Lower lobe of right lung (tissue), 2 donors: ENCODE measurements around the gene LRP1. TPM values are rescaled to one million over a fixed set of nuclear protein-coding genes. Genes with fewer than 3 reads are reported as not detected.

Experiments
- ATAC-seq, 2 donors: fragments of 200-7000 bp; cut with Tn5 transposase; one replicate each; pipeline ENCODE4 v1.9.1; 2020 to 2022; ENCODE audit warnings: mild to moderate bottlenecking in 2 of 2, moderate library complexity in 2 of 2
- DNase-seq: peaks from one replicate; pipeline ENCODE4 v3.0.0-alpha.2; 2020
- H3K27ac ChIP-seq: fragments of 200-600 bp; one replicate; pipeline ENCODE4 v1.8.0; 2022
- H3K27me3 ChIP-seq: fragments of 200-600 bp; one replicate; pipeline ENCODE4 v1.8.0; 2022; ENCODE audit warnings: low read depth
- H3K36me3 ChIP-seq: fragments of 200-600 bp; one replicate; pipeline ENCODE4 v1.8.0; 2022; ENCODE audit warnings: mild to moderate bottlenecking
- H3K4me1 ChIP-seq: fragments of 200-600 bp; one replicate; pipeline ENCODE4 v1.8.0; 2022
- H3K4me3 ChIP-seq: fragments of 200-600 bp; one replicate; pipeline ENCODE4 v1.8.0; 2022; ENCODE audit warnings: mild to moderate bottlenecking
- H3K9me3 ChIP-seq: fragments of 200-600 bp; one replicate; pipeline ENCODE4 v1.8.0; 2022
- CTCF ChIP-seq: fragments of 200-600 bp; IDR thresholded peaks from one replicate; pipeline ENCODE4 v1.8.0; 2022; ENCODE audit warnings: antibody characterized with exemption, mild to moderate bottlenecking
- intact Hi-C: fragments of 100-400 bp; cut with DNase I; formaldehyde crosslinking; loops from one replicate; pipeline ENCODE4 v1.11.0; 2022
- total RNA-seq: library from RNA; stranded (reverse); fragmentation: NEBNext Ultra II Directional; extraction: Animal tissue kit (Norgen Biotek cat#: 25700); gene quantifications from one replicate; pipeline ENCODE4 v1.2.1, GENCODE V29; 2021
- donor health status: DM: no; HTN: yes; CAD: no; lungs with severe emphysema.

LRP1 gene
- total RNA-seq, 1 donor from 2014 or later, result 404 TPM

GRCh38 chr12:57250956-57251355, 122.7 kb downstream of the LRP1 start, which contains the start of gene STAC3:
TSS of gene STAC3 (minus strand) at chr12:57251187. CDS start at chr12:57249636, 1,551 bp downstream.
- Histone ChIP-seq H3K27ac (no peak within 1 kb of the TSS), H3K27me3 (no peaks in the 10 kb centered on the region), H3K4me1 (no peaks in the 10 kb centered on the region), H3K9me3 (no peaks in the 10 kb centered on the region), H3K4me3 (no peak within 1 kb of the TSS), H3K36me3 (peaks cover 17% of the 10 kb centered on the region)
- intact Hi-C loops, result no loop called here
- no peak for DNase-seq
- ATAC-seq, result no peak
- TF ChIP-seq CTCF, result no peak

DNA sequence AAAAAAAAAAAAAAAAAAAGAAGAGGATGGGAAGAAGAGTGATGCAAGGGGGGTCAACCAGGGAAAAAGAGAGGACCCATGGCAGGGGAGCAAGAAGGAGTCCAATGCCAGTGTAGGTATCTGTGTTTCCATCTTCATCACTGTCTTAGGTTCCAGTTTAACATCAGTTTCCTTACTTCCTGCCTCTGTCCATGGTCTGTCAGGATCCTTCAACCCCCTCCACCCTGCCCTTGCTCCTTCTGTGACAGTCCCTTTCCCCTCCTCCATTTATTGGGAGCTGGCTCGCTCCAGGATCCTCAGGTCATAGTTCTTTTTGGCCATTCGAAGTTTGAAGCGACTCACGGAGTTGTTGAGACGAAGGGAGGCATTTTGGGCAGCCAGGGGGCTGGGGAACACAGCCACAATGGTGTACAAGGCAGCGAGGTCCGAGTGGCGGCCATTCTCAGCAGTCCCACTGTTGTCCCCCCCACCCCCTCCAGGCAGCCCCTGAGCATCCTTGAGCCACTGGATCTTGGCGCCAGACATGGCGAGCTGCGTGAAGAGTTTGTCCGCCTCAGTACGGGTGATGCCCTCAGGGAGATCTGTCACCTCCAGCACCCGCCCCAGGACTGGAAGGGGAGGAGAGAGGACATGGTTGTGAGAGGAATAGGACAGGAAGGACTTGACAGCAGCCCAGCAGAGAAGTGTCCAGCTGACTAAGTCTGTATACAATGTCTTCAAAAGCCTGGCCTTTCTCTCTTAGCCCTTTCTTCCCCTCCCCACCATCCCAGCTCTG, 126.4 kb downstream of the LRP1 start:
- no peak for TF ChIP-seq CTCF
- Histone ChIP-seq H3K27me3 (no peaks in the 10 kb centered on the region), H3K36me3 (peaks cover 54% of the 10 kb centered on the region), H3K27ac (no peak overlapping the region), H3K4me3 (no peak overlapping the region), H3K4me1 (no peaks in the 10 kb centered on the region), H3K9me3 (no peaks in the 10 kb centered on the region)
- DNase-seq, result no peak
- intact Hi-C loops, result no loop called here
- no peak for ATAC-seq

GRCh38 chr12:57255916-57256315, 127.6 kb downstream of the LRP1 start:
- no peak for TF ChIP-seq CTCF
- ATAC-seq (no peak), DNase-seq (no peak)
- intact Hi-C loops, result no loop called here
- Histone ChIP-seq H3K9me3 (no peaks in the 10 kb centered on the region), H3K4me3 (no peak overlapping the region), H3K27ac (no peak overlapping the region), H3K27me3 (no peaks in the 10 kb centered on the region), H3K36me3 (peaks cover 67% of the 10 kb centered on the region), H3K4me1 (no peaks in the 10 kb centered on the region)

DNA sequence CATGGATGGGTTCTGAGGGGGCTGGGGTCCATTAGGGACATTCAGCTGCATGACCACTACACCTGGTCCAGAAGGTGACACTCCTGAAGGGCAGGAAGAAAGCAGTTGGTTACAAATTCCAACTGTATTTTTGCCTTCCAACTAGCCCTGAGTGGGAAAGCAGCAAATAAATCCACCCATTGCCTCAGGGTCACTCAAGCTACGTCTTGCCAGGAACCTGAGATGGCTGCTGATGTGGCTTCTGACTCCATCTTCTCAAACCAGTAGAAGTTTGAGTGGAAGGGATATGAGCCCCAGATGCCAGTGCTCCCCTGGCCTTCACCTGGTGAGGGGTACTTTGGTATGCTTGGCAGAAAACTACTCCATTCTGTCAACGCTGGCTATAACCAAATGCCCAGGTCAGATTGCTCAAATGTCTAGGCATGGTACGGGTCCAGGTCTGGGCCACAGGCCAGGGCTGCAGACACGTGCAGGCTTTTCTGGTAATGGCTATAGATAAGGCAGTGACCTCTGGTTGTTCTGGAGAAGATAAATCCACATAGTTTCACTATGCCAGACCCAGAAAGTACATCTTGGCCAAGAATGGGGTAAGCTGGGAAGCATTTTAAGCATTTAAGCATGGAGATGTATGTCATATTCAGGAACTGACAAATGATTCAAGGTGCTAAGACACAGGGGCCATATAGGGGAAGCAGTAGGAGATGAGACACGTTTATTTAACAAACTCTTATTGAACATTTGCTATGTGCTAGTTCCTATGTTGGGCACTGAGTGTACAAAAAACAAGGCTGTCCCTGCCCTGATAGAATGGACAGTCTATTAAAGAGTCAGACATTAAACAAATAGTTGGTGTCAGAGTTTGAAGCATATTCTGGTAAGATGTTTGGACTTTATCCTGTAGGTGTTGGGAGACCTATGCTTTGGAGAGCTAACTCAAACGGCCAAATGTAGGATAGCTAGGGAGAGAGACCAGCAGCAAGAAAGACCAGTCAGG, 131.0 kb downstream of the LRP1 start:
- ATAC-seq (no peak), DNase-seq (no peak)
- no peaks in the 10 kb centered on the region for H3K4me1 ChIP-seq
- no peak overlapping the region for H3K27ac ChIP-seq
- TF ChIP-seq CTCF, result no peak
- H3K9me3 ChIP-seq, result no peaks in the 10 kb centered on the region
- intact Hi-C loops, result no loop called here
- no peaks in the 10 kb centered on the region for H3K27me3 ChIP-seq
- H3K36me3 ChIP-seq, result peaks cover 73% of the 10 kb centered on the region
- no peak overlapping the region for H3K4me3 ChIP-seq

GRCh38 chr12:57260366-57260765, 132.1 kb downstream of the LRP1 start:
- ATAC-seq (no peak), DNase-seq (no peak)
- Histone ChIP-seq H3K4me1 (no peaks in the 10 kb centered on the region), H3K9me3 (no peaks in the 10 kb centered on the region), H3K36me3 (peaks cover 72% of the 10 kb centered on the region), H3K27ac (no peak overlapping the region), H3K27me3 (no peaks in the 10 kb centered on the region), H3K4me3 (no peak overlapping the region)
- intact Hi-C loops, result no loop called here
- no peak for TF ChIP-seq CTCF
